GM21447 (cell line): ENCODE measurements around the gene CACNA1I.
"Not testable (repeated sequence)": the region's sequence is repeated elsewhere in the genome, so short reads cannot be mapped to it uniquely, and the experiment has no call there.

Source experiments
- ATAC-seq: cut with Tn5 transposase; IDR thresholded peaks from one replicate; pipeline ENCODE4 v1.9.1; 2021; ENCODE audit not compliant: unreplicated experiment

Gene CACNA1I

DNA sequence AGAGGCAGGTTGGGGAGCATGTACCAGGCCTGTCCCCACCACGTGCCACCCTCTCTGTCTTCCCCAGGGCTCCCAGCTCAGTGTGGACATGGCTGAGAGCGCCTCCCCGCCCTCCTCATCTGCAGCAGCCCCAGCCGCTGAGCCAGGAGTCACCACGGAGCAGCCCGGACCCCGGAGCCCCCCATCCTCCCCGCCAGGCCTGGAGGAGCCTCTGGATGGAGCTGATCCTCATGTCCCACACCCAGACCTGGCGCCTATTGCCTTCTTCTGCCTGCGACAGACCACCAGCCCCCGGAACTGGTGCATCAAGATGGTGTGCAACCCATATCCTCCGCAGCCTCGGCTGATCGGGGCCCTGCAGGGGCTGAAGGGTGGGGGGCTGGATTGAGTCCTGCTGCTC, at the start of gene CACNA1I:
Gene CACNA1I, plus strand, starts transcription at position 89 of the 400 bp plus-strand sequence. Its CDS starts 0 bp downstream, at position 89.
- ATAC-seq = no peak

DNA sequence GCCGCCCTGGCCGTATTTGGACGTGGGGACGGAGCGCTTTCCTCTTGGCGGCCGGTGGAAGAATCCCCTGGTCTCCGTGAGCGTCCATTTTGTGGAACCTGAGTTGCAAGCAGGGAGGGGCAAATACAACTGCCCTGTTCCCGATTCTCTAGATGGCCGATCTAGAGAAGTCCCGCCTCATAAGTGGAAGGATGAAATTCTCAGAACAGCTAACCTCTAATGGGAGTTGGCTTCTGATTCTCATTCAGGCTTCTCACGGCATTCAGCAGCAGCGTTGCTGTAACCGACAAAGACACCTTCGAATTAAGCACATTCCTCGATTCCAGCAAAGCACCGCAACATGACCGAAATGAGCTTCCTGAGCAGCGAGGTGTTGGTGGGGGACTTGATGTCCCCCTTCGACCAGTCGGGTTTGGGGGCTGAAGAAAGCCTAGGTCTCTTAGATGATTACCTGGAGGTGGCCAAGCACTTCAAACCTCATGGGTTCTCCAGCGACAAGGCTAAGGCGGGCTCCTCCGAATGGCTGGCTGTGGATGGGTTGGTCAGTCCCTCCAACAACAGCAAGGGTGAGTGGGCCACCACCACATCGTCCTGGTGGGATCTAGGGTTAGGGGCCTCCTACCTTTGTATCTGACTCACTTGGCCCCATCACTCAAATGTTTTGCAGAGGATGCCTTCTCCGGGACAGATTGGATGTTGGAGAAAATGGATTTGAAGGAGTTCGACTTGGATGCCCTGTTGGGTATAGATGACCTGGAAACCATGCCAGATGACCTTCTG, 49.3 kb upstream of the CACNA1I start:
- not testable (repeated sequence) for ATAC-seq

DNA sequence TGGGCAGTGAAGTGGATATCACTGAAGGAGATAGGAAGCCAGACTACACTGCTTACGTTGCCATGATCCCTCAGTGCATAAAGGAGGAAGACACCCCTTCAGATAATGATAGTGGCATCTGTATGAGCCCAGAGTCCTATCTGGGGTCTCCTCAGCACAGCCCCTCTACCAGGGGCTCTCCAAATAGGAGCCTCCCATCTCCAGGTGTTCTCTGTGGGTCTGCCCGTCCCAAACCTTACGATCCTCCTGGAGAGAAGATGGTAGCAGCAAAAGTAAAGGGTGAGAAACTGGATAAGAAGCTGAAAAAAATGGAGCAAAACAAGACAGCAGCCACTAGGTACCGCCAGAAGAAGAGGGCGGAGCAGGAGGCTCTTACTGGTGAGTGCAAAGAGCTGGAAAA, 48.5 kb upstream of the CACNA1I start:
- ATAC-seq = not testable (repeated sequence)

DNA sequence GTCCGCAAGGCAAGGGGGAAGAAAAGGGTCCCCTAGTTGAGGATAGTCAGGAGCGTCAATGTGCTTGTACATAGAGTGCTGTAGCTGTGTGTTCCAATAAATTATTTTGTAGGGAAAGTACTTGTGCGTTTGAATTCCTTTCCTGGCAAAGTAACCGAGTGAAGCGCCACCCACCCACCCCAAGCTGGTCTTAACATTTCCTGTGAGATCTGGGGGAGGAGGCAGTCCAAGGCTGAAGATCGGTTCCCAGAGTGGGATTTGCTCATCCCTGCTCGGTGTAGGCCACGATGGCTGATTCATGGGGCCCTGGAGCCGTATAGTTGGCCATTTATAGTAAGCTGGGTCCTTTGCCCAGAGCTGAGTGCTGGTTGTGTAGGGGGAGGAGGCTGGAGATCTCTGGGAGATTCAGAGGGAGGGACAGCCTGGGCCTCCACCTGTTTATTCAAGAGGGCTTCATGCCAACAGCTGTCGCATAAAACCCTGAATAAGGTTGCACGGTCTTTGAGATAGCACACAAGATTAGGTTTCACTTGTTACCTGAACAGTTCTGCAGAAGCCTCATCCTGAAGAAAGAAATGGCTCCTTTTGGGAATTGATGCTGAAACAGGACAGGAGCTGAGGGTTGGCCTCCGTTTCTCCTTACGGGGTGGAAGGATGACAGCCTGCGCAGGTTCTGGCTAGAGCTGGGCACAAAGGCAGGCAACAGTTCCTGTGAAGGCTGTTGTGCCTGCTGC, 47.8 kb upstream of the CACNA1I start:
- no peak for ATAC-seq

DNA sequence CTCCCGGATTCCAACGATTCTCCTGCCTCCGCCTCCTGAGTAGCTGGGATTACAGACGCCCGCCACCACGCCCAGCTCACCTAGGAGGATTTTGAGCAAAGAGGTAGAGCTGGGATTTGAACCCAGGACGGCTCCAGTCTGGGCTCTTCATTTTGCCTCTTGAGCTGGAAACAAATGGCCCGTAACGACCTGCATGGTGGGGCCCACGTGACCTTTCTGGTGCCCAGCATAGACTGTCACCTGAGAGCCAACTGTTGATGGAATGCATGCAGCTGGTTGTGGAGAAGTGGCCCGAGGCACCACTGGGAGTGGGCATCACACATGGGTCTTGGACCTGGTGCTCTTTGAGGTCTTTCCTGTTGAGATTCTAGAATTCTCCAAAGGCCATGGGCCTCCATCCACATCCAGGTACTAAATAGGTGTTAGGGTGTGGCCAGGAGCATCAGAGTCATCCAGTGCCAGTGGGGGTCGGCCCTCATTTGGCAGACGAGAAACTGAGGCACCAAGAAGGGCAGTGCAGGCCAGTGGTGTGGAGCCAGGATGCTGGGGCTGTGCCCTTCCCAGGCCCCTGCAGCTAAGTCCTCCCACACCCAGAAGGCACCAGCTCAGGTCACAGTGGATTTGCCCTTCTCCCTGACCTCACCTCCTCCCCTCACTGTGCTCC, 46.3 kb upstream of the CACNA1I start:
- ATAC-seq = no peak

DNA sequence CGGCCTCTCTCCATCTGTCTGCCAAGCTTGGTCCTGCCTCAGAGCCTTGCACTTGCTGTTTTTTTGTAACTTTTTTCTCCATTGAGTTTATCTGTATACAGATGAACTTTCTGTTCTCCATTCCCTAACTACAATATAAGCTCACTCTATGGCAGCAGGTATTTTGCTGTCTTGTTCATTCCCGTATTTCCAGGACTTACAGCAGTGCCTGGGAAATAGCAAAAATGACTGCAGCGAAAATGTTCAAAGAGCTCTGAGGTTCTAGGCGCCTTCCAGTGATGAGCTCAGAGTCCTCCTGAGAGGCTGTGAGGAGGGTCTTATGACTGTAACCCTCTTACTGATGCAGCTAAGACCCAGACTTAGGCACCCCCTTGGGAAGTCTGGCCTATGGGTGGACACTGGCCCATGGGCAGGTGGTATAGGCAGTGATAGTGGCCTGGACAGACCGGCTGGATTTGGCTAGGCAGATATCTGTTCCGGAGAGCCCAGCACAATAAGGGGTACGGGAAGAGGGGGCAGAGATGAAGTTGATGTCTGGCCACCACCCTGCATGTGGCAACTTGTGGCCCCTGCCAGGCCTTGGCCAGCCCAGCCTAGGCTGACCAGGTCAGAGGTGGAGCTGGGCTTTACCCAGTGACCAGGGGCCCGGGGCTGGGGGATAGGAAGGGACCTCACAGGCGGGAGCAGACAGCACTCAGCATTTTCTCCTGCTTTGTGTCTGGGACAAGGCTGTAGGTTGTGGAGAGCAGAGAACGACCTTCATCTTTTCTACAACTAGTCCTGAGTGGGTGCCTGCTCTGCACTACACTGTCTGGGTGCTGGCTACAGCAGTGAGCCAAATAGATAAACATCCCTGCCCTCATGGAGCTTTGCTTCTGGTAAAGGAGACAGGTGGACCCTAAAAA, 45.5 kb upstream of the CACNA1I start:
- ATAC-seq = no peak

DNA sequence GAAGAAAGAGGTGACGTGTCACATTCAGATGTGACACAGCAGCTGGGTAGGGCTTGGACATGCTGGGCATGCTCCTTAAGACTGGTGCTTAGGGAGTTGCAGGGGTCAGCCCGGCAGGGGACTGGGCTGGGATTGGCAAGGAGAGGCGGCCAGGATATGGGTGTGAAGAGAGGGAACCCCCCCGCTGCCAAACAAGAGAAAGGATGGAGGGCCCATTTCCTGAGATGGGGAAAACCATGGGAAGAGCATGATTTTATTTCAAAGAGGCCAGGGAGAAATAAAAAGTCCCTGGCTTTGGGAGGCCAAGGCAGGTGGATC, 44.9 kb upstream of the CACNA1I start:
- no peak for ATAC-seq

DNA sequence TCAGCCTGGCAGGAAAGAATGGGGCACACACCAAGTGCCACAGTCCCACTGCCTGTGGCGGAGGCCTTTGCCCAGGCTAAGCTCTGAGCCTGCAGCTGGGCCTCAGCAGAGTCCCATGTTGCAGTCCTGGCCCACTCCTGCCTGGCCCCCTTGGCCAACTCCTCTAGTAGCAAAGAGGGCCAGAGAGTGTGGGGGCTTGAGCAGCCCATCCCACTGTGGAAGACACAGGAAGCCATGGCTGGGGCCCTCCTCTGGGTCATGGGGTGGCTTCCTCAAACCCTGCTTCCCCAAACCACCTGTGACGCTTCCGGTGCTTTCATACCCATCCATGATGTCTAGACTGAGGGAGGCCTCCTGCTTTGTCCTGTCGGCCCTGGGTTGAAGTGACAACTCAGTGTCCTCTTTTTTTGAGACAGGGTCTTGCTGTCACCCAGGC, 43.8 kb upstream of the CACNA1I start:
- ATAC-seq = no peak

DNA sequence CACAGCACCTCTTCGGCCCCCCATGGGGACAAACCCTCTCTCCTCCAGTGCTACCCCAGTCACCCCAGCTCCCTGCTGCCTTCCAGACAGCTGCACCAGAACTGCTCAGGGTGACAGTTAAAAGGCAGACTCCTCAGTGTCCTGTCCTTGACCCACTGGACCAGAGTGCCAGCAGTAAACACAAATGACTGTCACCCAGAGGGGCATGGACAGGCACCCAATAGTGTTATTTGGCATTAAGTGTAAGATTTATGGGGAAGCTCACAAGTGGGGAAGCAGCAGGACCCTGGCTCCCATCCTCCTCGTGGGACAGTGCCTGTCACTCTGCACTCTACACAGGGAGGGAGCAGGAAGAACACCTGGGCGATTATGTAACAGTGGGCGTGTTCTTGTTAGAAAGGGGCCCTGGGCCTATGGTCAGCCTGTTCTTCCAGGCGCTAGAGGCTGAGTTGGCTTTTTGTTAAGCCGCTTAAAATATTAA, 43.0 kb upstream of the CACNA1I start:
- ATAC-seq = no peak

DNA sequence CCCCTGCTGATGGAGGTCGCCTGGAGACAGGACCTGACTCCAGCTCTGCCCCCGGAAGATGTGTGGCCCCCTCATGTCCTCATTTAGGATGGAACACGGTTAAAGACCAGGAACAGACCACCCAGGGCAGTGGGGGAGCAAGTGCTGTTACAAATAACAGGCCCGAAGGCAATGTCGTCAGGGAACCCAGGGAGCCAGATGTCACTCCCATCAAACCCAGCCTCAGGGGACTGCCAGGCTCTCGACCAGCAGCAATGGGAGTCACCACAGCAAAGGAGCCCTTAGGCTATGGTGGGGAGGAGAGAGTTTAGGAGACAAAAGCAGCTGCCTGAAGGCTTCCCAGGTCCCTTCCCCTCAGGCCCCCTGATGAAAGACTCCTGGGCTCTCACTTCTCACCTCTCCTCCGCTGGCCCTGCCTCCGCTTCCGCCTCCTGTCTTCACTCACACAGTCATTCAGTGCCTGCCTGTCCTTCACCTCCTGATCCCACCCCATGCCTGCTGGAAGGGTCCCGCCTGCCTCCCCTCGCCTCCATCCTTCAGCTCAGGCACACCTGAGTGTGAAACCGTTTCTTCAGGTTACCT, 42.4 kb upstream of the CACNA1I start:
- ATAC-seq = no peak

DNA sequence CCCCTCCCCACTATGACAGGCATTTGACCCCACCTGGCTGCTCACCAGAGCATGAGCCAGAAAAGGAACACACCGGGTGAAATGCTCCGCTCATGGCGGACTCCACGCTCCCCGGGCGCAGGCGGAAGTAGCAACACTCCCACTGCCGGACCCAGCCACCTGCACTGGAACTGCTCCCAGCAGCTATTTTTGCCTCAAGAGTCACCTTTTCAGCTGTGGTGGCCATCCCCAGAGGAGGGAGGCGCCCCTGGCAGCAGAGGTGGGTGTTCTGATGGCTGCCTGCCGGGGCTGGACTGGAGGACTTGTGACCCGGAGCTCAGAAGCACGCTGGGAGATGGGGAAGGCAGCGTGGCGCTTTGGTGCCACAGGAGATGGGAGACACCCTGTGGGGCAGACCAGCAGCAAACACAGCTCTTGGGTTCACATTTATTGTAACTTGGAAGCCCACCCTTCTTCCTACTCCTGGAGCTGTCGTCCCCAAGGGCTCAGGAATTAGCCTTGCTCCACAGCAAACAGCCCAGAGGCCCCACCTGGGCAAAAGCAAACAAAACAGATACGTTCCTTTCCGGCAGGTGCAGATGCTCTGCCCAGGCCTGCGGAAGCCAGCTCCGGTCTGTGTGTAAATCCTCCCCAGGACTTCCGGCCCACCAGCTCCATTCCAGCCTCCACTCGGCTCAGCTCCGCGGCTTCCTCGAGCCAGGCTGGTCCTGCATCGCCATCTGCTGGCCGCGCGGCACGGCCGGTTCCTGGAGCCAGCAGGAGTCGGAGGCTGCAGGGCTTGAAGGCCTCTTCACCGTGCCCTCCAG, 41.7 kb upstream of the CACNA1I start:
- no peak for ATAC-seq

DNA sequence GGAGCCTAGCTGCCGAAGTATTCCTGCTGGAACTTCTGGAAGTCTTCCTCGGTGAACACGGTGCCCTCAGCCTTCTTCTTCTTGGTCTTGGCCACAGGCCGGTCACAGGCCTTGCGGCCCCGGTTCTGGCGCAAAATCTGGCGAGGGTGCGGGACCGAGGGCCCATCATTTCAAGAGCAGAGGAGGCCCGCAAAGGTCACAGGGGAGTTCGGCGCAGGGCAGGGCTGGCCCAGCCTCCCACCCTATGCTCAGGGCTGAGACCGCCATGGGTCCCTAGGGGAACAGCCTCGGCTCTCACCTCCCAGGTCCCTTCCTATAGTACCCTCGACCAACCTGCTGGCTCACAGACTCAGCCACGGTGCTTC, 41.1 kb upstream of the CACNA1I start:
- no peak for ATAC-seq

DNA sequence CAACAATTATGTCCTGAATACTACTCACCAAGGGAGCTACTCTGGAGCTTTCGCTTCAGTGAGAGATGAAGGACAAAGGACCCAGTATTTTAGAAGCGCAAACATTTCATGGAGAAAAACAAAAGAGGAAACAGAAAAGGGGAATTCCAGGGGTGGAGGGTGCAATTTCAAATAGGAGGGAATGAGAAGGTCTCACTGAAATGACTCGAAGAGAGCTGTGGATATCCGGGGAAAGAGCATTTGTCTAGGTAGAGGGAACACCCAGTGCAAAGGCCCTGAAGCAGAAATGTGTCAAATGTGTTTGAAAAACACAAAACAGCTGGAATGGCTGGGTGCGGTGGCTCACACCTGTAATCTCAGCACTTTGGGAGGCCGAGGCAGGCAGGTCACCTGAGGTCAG, 40.4 kb upstream of the CACNA1I start:
- ATAC-seq = no peak

DNA sequence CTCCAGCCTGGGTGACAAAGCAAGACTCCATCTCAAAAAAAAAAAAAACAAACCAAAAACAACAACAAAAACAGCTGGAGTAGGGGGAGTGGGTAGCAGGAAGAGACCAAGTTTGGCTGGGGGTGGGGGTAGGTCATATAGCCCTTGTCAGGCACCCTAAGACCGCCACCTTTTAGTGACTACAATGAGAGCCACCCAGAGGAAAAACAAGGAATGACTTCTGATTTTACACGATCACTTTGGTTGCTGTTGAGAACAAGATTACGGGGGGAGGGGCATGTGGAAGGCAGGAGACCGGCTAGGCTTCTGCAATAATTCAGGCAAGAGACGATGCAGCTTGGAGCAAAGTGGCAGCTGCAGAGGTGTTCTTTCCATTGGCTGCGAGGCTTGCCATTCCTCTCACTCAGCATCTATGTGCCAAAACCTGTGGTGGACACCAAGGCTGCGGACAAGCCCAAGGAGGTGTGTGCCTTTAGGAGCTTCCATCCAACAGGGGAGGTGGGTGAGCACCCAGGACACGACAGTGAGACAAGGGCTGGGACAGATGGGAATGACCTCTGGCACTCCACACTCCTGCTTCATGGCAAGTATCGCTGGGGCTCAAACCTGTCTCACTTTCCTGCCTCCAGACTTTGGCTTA, 39.7 kb upstream of the CACNA1I start:
- ATAC-seq = no peak

DNA sequence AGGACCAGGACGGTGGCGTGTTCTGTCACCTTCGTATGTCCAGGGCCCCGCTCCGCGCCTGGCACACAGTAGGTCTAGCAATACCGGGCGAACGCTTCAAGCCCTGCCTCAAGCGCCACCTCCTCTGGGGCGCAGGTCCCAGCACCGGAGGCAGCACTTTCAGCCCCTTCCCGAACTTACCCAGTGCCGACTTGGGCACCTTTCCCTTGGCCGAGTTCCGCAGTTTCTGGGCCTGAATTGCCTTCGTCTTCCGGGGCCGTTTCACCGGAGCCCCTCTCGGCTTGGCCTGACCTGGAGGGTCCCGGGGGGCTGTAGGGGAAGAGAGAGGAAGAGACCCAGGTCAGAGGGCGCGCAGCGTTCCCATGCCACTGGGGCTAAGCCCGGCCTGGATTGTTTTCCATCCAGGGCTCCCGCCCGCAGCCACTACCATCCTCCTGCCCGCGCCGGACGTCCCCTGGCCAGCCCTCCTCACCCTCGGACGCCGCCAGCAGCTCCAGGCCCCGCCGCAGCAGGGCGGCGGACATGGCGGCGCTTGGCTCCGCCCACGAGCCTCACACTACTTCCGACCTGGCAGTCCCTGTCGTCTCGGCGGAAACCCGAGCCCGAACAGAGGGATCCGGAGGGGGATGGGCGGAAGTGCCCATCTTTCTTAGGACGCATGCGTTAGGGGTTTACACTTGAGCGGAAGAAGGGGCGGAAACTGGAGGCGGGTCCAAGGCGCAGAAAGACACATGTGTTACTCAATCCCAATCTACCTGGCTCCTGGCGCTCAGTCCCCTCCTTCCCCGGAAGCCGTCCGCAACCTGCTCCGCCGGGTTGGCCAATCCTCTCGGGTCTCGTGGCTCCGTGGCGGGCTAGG, 38.1 kb upstream of the CACNA1I start, which contains the start of gene RPS19BP1:
Gene RPS19BP1, minus strand, starts transcription at position 534 of the 859 bp plus-strand sequence. Its CDS starts 10 bp downstream, at position 524.
- ATAC-seq = peak; percentile 77

DNA sequence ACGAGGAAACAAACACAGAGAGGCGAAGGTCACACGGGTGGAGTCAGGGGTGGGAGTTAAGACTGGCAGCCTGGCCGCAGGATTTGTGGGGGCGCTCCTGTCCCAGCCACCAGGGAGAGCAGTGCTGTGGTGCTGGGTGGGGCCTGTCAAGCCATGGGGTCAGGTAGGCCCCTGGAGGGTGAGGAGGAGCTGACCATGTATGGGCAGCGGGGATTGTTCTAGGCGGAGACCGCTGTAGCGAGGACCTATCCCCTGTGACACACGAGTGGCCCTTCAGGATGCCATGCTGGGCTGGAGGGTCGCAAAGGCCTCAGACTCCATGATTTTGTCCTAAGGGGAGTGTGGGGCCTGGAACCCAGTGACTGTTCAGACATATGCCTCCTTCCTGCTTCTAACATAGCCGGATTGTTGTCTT, 36.5 kb upstream of the CACNA1I start:
- no peak for ATAC-seq

DNA sequence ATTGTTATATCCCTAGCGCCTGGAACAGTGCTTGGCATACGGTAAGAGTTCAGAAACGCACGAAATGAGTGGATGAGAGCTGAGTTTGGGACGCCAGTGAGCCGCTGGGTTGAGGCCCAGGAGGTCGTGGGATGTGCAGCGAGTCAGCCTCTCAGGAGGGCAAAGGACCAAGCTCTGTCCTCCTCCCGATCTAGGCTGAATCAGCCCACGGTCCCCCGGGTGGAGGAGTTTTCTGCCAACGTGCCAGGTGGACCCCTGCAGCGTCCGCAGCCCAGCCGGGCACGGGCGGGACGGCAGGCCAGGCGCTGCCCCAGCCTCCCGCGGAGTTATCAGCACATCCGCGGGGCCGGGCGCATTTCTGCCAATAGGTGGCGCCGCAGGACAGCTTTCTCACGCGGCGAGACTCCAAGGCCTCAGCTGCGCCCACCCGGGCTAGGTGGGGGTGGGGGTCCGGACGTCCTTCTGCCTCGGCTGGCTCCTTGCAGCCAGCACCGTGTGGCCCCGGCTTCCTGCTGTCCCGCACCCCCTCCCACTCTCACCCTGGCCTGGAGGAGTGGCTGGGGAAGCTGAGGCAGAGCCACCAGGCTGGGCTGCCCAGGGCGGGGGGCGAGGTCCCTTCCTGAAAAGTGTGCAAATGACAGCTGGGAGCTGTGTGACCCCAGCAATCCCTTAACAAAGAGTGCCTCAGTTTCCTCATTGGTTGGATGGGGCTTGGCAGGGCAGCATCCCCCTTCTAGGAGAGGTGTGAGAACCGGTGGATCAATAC, 35.8 kb upstream of the CACNA1I start:
- ATAC-seq = no peak
